ENCODE measurements around the gene ZNRF3. TPM values are rescaled to one million over a fixed set of nuclear protein-coding genes. Genes with fewer than 3 reads are reported as not detected.
"Not testable (repeated sequence)": the region's sequence is repeated elsewhere in the genome, so short reads cannot be mapped to it uniquely, and the experiment has no call there.

Gene ZNRF3
- total RNA-seq, 1 donor from 2014 or later: 23.1 TPM

DNA sequence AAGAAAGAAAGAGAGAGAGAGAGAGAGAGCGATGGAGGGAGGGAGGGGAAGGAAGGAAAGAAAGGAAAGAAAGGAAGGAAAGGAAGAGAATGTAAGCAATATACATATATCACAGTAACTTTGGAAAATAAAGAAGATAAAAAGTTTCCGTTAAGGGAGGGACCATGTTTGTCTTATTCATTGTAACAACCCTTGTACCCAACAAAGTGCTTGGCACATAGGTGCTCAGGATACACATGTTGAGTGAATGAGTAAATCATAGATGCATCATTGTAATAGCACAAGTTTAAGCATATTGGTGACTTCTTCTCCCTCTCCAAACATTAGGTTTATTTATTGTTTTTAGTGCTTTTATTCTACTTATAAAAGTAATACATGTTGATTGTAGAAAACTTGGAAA lies 39.7 kb upstream of the ZNRF3 start:
- Mint-ChIP-seq H3K27me3 (no peaks in the 10 kb centered on the region), H3K9me3 (no peaks in the 10 kb centered on the region), H3K4me3 (no peak overlapping the region), H3K4me1 (ENCODE audit: unreplicated experiment) (no peaks in the 10 kb centered on the region), H3K36me3 (no peaks in the 10 kb centered on the region), H3K27ac (no peak overlapping the region)
- no peak for DNase-seq (ENCODE audit: extremely low spot score, unreplicated experiment)
- TF ChIP-seq, protein P1, sequence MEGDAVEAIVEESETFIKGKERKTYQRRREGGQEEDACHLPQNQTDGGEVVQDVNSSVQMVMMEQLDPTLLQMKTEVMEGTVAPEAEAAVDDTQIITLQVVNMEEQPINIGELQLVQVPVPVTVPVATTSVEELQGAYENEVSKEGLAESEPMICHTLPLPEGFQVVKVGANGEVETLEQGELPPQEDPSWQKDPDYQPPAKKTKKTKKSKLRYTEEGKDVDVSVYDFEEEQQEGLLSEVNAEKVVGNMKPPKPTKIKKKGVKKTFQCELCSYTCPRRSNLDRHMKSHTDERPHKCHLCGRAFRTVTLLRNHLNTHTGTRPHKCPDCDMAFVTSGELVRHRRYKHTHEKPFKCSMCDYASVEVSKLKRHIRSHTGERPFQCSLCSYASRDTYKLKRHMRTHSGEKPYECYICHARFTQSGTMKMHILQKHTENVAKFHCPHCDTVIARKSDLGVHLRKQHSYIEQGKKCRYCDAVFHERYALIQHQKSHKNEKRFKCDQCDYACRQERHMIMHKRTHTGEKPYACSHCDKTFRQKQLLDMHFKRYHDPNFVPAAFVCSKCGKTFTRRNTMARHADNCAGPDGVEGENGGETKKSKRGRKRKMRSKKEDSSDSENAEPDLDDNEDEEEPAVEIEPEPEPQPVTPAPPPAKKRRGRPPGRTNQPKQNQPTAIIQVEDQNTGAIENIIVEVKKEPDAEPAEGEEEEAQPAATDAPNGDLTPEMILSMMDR (conservative IDR thresholded peaks at IDR 0.05): no peak

DNA sequence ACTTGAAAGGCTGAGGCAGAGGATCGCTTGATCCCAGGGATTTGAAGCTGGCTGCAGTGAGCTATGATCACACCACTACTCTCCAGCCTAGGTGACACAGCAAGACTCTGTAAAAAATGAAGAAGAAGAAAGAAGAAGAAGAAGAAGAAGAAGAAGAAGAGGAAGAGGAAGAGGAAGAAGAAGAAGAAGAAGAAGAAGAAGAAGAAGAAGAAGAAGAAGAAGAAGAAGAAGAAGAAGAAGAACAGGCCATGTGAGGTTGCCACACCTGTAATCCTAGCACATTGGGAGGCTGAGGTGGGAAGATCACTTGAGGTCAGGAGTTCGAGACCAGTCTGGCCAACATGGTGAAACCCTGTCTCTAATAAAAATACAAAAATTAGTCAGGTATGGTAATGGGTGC lies 39.1 kb upstream of the ZNRF3 start:
- not testable (repeated sequence) for H3K9me3 Mint-ChIP-seq; DNase-seq (ENCODE audit: extremely low spot score, unreplicated experiment); H3K27me3 Mint-ChIP-seq; H3K4me3 Mint-ChIP-seq; H3K4me1 Mint-ChIP-seq (ENCODE audit: unreplicated experiment); H3K27ac Mint-ChIP-seq; H3K36me3 Mint-ChIP-seq

DNA sequence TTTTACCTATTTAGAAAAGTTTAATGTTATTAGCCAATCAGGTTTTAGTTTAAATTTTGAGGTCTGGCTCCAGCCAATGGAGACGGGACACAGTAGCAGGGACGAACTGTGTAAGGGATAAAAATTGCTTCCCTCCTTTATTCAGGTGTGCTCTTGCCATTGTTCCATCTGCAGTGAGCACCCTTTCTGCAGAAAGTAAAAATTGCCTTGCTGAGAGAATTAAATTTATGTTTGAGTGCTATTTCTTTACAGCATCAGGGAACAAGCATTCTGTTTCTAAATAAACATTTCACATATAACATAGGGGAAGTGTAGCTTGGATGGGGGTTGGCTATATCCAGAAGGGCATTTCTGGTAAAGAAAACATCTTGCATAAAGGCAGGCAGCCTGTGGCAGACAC lies 36.4 kb upstream of the ZNRF3 start:
- TF ChIP-seq, protein P1 (conservative IDR thresholded peaks at IDR 0.05): no peak
- DNase-seq (ENCODE audit: extremely low spot score, unreplicated experiment): no peak
- H3K4me1 Mint-ChIP-seq (ENCODE audit: unreplicated experiment): no peaks in the 10 kb centered on the region

DNA sequence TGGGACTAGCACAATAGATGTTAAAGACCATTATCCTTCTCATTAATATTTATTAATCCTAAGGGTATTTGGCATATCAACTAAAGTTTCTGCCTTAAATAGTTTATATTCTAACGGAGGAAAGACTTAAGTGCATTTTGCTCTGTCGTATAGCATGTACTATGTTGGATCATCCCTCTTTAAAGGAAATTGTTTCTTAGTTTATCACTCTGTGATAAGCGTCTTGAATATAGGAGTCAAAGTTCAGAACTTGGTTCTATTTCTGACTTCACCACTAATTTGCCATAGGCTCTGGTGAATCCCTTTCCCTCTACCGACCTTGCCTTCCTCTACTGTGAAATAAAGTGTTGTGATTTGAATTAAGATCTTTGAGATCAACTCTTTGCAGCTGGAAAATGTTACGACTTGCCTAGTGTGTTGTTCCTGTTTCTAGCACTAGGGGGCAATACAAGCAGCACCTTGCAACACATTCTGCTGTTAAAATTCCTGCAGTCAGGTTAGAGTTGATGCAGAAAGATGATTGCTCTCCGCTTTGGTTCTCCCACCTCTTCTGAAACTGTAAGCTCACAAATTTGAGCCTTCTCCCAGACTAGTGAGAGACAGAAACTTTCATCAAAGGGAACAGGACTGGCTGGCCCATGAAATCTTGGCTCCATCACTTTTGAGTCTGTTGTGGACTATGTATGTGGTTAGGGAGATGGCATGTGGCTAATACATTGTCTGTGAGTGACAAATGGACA lies 27.8 kb upstream of the ZNRF3 start:
- Mint-ChIP-seq H3K4me3 (no peak overlapping the region), H3K36me3 (no peaks in the 10 kb centered on the region), H3K27me3 (no peaks in the 10 kb centered on the region), H3K27ac (no peak overlapping the region), H3K4me1 (ENCODE audit: unreplicated experiment) (peaks cover 9% of the 10 kb centered on the region), H3K9me3 (no peaks in the 10 kb centered on the region)
- DNase-seq (ENCODE audit: extremely low spot score, unreplicated experiment): no peak
- TF ChIP-seq, protein P1 (conservative IDR thresholded peaks at IDR 0.05): peak; percentile 96

More for the DNA sequence above, 36.4 kb upstream of the ZNRF3 start:
- Mint-ChIP-seq H3K4me3 (no peak overlapping the region), H3K27ac (no peak overlapping the region), H3K36me3 (peaks cover 6% of the 10 kb centered on the region), H3K9me3 (no peaks in the 10 kb centered on the region), H3K27me3 (no peaks in the 10 kb centered on the region)

DNA sequence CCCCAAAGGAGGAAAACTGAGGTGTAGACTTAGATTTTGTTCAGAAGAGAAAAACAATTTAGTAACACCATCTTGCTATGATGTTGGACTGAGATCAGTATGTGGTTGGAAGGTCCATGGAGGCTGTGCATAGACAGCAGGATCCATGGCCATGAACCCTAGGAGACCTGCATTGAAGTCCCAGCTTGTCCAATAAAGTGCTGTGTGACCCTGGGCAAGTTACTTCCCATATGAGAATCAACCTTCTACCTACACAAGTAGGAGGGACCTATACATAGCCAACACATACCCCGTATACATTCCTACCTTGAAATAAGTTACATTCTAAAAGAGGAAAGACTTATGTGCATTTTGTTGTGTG lies 27.3 kb upstream of the ZNRF3 start:
- DNase-seq (ENCODE audit: extremely low spot score, unreplicated experiment): no peak
- Mint-ChIP-seq H3K9me3 (no peaks in the 10 kb centered on the region), H3K4me1 (ENCODE audit: unreplicated experiment) (peaks cover 9% of the 10 kb centered on the region), H3K4me3 (no peak overlapping the region), H3K27me3 (no peaks in the 10 kb centered on the region), H3K27ac (no peak overlapping the region), H3K36me3 (no peaks in the 10 kb centered on the region)
- TF ChIP-seq, protein P1 (conservative IDR thresholded peaks at IDR 0.05): no peak

DNA sequence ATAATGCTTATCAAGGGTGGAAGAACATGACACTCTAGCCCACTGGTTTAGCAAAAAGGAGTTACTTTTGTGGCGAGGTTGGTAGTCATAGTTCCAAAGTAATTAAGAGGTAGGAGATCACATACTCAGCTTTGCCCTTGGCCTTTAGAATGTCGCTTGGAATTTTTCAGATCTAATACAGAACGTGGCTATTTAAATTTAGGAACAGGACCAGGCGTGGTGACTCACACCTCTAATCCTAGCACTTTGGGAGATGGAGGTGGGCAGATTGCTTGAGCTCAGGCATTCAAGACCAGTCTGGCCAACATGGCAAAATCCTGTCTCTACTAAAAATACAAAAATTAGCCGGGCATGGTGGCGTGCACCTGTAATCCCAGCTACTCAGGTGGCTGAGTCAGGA lies 26.1 kb upstream of the ZNRF3 start:
- no peaks in the 10 kb centered on the region for H3K27me3 Mint-ChIP-seq
- no peaks in the 10 kb centered on the region for H3K36me3 Mint-ChIP-seq
- H3K27ac Mint-ChIP-seq: no peak overlapping the region
- peaks cover 9% of the 10 kb centered on the region for H3K4me1 Mint-ChIP-seq (ENCODE audit: unreplicated experiment)
- TF ChIP-seq, protein P1 (conservative IDR thresholded peaks at IDR 0.05): no peak
- no peak overlapping the region for H3K4me3 Mint-ChIP-seq
- no peak for DNase-seq (ENCODE audit: extremely low spot score, unreplicated experiment)
- no peaks in the 10 kb centered on the region for H3K9me3 Mint-ChIP-seq
